DMS153 treated with DMSO at 0.1 percent for 48 hours (cell line): ENCODE measurements around the gene TGFBI.

Experiments used
- DNase-seq: peaks from one replicate; lab custom pipeline; 2025; ENCODE audit not compliant: unreplicated experiment; lab: John Stamatoyannopoulos, UW

Gene TGFBI

DNA sequence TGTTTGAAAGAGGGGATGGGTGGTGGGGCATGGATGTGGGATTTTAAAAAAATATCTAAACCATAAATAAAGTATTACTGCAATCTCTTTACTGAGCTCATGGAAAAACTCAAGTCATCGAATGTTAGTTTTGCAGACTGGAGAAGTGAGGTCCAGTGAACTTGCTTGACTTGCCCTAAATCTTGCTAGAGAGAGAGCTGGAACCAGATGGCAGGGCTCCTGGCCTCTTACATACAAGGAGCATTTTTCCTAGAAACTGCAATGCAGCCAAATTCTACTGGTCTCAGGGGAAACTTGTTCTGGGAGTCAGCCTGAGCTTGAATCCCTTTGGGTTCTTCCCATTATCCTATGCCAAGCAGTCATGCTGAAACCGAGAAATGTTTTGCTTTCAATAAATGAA lies 2.9 kb upstream of the TGFBI start:
- DNase-seq: no peak

DNA sequence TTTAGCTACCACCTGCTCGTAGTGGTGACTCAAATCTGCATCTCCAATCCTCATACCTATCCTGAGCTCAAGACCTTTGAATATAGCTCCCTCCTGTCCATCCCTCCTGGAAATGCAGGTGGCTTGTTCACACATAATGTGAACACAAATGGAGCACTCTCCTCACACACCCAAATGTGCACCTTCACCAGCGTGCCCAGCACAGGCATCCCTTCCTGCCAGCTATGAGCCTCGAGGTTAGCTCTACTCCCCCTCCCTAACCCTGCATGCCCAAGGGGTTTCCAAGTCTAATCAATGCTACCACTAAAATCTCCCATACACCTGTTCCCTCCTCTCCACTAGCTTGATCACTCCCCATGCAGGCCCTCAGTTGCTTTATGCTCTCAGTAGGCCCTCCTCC lies 2.2 kb upstream of the TGFBI start:
- DNase-seq: no peak

DNA sequence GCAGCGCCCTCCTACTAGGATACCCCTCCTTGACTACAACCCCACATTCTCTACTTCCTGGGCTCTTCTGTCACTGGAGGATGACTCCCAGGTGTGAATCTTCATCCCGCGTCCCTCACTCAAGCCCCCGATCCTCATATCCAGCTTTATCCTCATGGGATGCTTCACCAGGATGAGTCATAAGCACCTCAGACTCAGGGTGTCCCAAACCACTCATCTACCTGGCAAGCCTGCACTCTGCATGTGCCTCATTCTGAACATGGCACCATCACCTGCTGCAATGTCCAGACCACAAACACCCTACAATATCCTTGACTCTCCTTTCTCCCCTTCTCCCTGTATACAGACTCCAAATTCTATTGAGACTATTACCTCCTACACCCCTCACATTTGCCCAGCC lies 1.5 kb upstream of the TGFBI start:
- no peak for DNase-seq

DNA sequence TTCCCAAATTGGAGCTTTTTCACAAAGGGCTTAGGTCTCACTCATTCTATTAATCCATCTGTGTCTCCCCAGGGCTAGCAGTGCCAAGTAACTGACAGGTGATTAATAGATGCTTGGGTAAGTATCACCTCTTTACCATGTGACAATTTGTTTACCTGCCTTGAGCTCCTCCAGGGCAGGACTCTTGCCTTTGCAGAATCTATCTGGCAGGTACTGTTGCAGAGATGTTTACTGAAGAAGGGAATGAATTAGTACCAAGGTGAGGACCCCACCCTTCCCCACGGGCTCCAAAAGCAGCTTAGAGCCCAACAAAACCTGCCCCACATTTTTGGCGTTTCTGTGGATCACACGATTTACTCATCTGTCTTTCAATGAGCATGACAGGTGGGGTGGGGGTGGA lies 698 bp upstream of the TGFBI start:
- DNase-seq: no peak

DNA sequence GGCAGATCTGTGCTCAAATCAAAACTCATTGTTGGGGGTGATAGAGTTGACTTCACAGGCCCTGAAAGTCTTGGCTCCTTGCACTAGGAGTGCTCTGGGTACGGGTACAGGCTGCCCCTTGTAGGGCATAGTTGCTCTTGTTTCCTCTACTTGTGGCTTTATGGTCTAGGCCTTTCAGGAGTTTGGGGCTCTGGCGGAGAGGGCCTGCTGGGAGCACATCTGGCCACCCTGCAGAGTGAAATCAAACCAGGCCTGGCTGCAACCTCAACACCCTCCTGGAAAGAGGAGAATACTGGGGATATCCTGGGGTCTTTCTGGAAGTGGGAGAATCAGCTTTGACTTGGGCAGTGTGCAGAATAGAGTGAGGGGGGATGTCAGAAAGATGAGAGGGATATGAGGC lies 1.5 kb downstream of the TGFBI start:
- DNase-seq: no peak

DNA sequence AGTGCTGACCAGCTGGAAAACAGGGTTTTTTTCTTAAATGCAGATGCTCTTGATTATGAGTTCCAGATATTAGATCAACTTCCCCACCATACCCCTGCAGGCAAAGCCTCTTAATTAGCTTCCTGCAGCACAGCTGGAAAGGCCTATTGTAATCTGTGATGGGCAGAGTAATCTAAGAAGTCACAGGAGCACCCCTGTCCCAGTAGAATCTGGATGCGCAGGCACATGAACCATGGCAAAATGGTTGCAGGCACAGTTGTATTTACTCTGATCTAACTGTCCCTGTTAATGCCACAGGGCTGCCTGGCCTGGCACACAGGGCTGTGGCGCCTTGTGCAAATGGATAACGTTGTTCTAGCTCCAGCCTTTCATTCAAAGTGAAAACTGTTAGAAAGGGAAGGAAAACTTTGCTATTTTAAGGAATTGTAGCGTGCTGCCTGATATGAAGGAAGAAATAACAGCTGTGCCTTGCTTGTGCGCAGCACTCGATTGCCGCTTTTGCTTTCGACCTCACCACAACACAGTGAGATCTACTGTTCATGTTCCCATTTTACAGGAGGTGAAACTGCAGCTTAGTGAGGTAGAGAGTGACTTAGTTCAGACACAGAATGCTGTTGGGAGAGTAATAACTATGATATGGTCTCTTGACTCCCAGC lies 2.3 kb downstream of the TGFBI start:
- DNase-seq: no peak

DNA sequence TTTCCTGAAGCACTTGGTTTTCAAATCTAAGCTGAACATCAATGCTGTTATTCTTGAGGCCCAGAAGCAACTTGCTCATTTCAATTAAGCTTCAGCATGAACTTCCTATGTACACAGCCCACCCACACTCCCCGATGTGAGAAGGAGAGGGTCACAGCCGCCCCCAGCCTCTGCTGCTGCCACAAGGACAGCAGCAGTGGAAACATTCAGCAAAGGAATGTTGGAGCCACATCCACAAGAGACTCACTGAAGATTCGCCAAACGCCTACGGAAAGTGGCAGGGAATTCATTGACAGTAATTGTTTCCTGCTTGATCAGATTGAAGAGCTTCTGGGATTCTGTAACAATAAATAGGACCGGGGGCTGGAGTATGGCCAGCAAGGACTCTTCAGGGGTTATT lies 2.9 kb downstream of the TGFBI start:
- DNase-seq: no peak

DNA sequence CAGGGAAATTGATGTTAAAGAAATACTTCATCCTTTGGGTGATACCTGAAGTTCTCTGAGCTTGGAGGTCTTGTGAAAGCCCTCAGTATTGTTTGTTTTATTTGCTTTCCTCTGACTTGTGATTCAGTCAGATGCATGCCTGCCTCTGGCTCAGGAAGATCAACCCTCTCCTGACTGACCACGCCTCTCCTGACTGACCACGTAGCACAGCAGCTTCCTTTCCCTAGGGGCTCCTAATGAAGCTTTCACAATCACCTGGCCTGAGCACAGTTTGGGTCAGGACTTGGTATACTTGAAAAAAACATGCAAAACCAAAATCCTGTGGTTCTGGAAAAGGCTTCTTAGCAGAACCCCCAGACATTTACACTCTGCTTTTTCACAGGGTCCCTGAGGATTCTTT lies 3.8 kb downstream of the TGFBI start:
- no peak for DNase-seq

DNA sequence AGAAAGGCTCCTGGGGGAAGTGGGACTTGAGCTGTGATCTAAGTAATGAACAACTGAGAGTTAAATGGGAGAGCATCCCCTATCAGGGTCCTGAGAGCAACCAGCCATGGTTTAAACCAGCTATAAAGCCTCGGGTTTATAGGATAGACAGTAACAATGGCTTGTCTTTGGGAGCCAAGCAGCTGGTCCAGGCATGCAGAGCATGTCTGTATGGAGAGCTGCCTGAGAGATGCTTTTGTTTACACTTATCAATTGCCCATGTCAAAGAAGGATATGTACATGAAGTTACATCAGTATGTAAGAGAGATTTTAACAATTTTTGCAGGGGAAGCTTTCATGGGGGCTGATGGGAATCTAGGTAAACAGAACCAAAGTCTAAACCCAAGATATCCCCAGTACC lies 4.4 kb downstream of the TGFBI start:
- no peak for DNase-seq

DNA sequence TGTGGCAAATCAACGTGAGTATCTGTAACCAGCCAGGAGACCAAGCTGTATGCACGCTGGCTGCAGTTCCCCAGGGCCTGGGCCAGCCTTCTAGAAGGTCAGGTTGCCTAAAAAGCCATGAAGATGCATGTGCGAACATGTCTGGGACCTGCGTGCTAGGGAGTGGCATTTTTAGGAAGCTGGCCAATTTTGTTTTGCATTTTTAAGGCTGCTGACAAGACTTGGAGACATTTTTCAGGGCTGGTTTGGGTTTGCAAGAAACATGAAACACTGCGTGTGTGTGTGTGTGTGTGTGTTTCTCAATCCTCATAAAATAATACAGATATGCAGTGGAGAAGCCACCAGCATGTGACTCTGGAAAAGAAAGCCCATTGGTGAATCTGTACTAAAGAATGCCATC lies 5.1 kb downstream of the TGFBI start:
- DNase-seq: no peak

DNA sequence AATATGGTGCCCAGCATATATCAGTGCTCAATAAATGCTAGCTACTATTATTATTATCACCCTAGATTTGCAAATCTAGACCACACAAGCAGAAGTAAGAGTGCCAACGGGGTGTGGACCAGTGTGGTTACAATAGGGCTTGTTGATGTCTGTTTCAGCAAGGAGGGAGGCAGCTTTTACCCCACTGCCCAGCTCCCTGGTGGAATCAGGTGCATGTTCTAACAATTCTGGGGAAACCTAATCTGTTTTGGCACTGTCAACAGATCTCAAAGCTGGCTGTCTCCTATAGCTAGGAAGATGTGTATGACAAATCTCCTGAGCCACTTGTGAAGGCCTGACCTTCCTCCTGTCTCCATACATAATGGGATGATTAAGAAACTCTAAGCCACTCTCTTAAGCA lies 5.7 kb downstream of the TGFBI start:
- DNase-seq: no peak

DNA sequence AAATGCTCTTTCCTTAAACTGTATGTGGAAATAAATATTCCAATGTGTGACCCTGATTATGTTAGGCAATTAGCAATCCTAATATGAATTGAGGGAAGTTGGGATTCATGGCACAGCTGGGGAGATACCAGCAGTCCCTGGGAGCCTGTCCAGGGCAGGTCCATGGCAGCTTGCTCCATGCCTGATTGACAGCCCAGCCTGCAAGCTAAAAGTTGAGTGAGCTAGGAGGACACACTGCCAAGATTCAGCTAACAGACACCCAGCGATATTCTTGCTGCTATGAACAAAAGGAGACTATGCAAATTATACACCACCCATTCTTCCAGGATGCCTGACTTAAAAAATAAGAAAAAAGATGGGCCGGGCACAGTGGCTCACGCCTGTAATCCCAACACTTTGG lies 6.2 kb downstream of the TGFBI start:
- no peak for DNase-seq

DNA sequence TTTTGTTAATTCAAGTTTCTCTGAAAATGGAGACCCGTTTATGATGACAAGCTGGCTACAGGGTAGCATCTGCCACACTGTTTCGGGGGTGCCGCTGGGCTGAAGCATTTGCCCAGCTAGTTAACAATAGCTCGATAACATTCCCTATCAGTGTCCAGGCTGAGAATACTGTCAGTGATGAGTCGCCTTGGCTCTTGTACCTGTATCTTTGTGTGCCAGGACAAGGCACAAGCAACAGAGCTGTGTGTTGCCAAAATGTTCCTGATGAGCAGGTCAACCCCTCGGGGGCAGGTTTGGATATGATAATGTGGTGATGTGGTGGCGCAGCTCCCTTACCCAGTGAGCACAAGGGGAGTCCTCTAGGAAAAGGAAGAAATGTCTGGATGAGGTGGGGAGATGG lies 7.0 kb downstream of the TGFBI start:
- no peak for DNase-seq

DNA sequence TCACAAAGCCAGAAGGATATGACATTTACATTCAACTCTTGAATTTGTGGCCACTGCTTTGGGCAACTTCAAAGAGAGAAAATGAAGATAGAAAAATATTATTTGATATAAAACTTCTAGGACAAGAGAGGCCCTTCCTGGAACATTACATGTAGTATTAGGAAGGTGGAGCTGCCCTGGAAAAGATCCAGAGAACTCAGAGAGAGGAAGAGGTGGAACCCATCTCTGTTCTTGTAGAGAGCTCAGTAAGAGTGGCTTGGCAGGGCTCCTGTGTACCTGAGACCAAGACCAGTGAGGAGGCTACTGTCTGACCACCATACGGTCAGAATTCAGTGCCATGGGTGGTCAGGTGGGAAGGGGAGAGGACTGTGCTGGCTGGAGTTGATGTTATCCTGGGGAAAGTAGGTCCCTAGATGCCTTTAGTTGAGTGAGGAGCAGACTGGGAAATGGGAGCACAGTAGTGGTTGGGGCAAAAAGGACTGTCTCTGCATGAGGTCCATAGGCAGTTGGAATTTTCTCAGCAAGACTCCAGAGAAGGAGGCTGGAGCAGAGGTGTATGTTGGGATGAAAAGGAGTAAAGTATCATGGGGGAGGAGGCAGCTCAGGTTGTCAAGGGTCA lies 7.6 kb downstream of the TGFBI start:
- DNase-seq: no peak

DNA sequence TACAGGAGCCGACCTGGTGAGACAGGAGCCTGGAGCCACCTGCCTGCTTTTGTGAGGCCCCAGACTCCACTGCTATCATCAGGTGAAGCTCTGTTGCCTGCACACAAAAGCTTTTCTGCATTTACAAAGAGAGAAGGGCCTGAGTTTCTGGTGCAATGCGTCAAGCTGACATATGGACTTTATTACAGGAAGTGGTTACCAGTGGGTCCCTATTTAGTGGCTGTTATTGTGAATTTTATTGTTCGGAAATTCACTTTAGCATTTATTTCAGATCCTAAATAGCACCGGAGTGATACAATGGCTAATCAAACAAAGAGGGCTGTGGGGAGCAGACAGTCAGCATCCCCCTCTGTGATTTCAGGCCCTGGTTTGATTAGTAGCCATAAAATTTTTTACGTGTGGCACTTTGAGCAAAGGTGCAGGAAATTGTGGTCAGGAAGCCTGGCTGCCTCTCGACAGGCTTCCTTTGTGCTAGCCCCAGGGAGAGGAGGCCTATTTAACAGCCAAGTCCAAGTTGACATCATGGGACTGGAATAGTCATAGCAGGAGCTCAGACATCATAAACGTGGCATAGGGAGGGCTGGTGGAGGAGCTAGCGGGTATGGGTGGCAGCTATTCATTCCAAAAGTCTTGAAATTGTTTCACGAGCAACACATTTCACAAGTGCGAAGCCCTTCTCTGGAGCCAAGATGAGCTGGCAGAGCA lies 8.4 kb downstream of the TGFBI start:
- peak; percentile 76 for DNase-seq

DNA sequence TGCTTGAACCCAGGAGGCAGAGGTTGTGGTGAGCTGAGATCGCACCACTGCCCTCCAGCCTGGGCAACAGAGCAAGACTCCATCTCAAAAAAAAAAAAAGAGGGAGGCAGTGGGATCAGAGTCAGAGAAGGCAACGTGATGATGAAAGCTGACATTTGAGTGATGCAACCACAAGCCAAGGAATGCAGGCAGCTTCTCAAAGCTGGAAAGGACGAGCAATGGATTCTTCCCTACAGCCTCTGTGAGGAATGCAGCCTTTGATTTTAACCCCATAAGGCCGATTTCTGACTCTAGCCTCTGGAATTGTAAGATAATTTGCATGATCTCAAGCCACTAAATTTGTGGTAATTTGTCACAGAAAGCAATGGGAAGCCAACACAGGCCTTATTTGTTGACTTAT lies 9.8 kb downstream of the TGFBI start:
- no peak for DNase-seq

DNA sequence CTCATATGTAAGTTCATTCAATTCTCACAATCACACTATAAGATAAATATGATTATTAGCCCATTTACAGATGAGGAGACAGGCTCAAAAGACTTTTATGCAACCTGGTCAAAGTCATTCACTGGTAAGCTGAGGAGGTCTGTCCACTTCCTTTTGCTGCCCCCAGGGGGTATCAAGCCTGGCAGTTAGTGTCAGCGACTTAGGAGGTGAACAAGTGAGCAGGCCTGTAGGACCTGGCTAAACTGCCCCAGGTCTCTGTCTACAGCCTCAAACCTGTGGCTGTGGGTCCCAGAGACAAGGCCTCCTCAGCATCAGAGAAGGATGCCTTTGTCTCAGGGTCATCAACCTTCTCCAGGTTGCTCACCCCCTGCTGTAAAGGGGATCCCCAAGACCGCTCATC lies 10.4 kb downstream of the TGFBI start:
- DNase-seq: no peak

DNA sequence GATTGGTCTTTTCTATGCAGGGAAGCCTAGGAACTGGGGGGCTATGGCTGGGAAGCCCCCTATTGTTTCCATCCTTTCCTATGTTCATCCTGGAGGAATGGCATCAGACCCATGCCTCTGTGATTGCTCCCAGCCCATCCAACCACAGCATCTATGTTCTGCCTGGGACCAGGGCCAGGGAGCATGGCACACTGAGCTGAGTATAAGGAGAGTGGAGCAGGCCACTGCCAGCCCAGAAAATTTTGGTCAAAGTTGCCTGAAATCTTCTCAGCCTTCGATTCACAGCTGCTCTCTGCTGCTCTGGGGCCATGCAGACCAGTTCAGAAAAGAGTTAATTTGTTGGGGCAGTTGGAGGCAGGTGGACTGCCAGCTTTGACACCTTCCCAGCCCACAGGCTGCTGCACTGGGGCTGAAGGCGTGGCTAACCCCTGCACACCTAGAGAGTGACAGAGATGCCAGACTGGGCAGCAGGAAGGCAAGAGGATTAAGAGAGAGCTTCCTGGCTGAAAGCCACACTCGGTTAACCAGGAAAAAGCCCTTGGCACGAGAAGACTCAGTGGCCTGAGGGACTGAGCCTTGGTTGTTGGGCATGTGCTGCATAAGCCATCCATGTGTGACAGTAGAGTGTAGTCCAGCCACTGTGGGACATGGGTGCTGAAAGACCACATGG lies 12.1 kb downstream of the TGFBI start:
- DNase-seq: no peak

DNA sequence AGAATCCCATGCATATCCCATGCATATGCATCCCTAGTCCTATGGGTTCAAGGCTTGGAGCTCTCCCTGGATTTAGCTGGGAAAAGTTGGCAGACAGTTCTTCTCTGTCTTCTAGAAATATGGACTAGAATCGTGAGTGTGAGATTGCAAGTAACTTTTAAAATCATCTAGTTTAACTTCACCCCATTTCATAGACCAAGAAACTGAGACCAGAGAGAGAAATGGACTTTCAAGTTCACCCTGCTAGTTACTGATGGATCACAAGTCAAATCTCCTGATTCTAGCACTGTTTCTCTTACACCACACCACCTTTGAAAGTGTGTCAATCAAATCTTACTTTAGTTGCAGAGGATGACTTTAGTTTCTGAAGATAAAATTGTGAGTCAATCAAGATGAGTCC lies 13.4 kb downstream of the TGFBI start:
- no peak for DNase-seq

DNA sequence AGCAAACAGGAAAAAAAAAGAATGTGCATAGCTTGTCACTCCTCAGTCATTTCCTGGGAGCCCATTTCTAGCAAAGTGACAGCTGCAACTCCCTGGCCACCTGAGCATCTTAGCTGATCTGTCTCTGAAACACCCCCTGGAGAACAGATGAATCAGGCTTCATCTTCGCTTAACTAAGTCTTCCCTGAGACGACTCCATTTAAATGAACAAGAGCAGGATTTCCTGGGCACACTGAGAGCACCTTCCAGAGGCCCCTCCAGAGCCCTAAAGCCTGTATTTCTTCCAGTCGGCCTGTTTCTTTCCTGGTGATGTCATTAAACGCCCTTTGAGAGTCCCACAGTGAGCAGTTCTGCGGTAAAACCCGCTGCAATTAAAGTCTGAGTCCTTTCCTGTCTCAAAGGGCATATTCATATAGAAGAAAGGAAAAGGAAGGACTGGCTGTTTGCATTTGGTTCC lies 13.9 kb downstream of the TGFBI start:
- no peak for DNase-seq

DNA sequence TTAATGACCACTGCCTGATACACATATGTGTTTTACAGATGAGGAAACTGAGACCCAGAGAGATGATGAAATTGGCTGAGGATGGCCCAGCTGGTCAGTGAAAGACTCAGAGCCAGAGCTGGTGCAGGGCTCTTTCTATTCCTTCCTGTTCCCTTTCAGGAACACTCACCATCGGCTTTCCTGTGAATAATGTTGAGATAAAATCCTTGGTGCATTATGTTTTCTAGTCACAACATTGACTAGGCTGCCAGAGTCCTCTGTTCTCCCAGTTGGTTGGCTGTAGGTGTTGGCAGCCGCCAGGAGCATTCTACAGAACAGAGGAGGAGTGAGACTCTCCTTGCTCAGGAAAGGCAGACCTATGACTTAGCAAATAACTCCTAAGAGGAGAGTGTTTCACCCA lies 14.8 kb downstream of the TGFBI start:
- no peak for DNase-seq

DNA sequence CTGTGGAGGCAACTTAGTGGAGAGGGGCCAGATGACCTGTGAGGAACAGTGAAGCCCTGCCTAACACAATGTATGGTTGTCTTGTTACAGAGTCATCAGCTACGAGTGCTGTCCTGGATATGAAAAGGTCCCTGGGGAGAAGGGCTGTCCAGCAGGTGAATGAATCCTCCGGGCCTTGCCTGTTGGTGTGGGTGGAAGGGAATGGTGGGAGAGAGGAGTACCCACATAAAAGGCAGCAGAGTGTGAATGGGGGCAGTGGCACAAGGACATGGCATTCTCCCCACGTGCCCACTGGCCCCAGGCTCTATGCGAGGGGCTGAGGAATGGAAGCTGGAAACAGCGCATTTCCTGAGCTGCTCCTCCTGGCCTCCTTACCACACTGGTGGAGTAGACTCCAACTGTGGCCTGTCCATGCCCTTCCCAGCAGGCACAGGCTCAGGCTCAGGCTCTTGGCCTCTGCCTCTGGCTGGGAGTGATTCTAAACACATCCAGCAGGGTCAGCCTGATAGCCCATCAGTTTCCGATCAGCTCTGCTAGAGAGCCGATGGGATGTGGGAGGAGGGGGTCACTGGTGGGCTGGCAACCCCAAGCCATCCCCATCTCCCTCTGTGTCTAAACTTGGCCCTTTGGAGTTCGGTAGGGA lies 15.3 kb downstream of the TGFBI start:
- DNase-seq: no peak
